Activated T-helper 1 cell treated with anti-CD3 and anti-CD28 coated beads, Interleukin-12 subunit alpha, Interleukin-12 subunit beta, Interleukin-2, Interleukin-4 antibody, amounts not matched to agents 30 ng/mL and 10 ng/mL and 1 ng/mL, durations not matched to agents 14 hours and 24 hours and 36 hours (primary cell): Measurements from ENCODE around the gene TF. TPM values are rescaled to one million over a fixed set of nuclear protein-coding genes. Genes with fewer than 3 reads are reported as not detected.
A peak's percentile ranks its signal among the peaks of the same experiment; 100 is the strongest.

Source experiments
- DNase-seq: peaks from one replicate; pipeline ENCODE4 v3.0.0; 2021; ENCODE audit warnings: low spot score
- H3K27ac Mint-ChIP-seq: one replicate; pipeline ENCODE4 v1.8.0; 2021; ENCODE audit warnings: mild to moderate bottlenecking, mixed read lengths
- H3K27me3 Mint-ChIP-seq: one replicate; pipeline ENCODE4 v1.8.0; 2022; ENCODE audit warnings: mild to moderate bottlenecking, moderate library complexity, mixed read lengths; ENCODE audit not compliant: insufficient read depth
- H3K36me3 Mint-ChIP-seq: one replicate; pipeline ENCODE4 v1.8.0; 2021; ENCODE audit warnings: low read depth, mixed read lengths
- H3K4me1 Mint-ChIP-seq: one replicate; pipeline ENCODE4 v1.8.0; 2021; ENCODE audit warnings: low read depth, mixed read lengths
- H3K4me3 Mint-ChIP-seq: one replicate; pipeline ENCODE4 v1.8.0; 2021; ENCODE audit warnings: mild to moderate bottlenecking, moderate library complexity, mixed read lengths
- H3K9me3 Mint-ChIP-seq: one replicate; pipeline ENCODE4 v1.8.0; 2021; ENCODE audit warnings: mixed read lengths
- intact Hi-C: fragments of 100-400 bp; cut with micrococcal nuclease; formaldehyde crosslinking; loops from one replicate; pipeline ENCODE4 v1.15.1; 2024
- total RNA-seq: library from RNA; stranded (reverse); gene quantifications from 2 replicates; pipeline ENCODE4 v1.2.3, GENCODE V29; 2022

TF gene
- total RNA-seq, 1 donor from 2014 or later: not detected

DNA sequence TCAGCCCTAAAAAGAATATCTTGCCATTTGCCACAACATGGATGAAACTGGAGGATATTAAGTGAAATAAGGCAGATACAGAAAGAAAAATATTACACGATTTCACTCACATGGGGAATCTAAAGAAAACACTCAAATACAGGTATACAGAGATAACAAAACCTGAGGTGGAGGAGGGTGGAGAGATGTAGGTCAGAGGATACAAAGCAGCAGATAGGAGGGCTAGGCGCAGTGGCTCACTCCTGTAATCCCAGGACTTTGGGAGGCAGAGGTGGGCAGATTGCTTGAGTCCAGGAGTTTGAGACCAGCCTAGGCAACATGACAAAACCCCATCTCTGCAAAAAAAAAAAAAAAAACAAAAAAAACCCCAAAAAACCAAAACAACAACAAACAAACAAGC is 36.3 kb downstream of the TF start:
- intact Hi-C loops: no loop called here
- H3K27ac Mint-ChIP-seq: no peak overlapping the region
- no peak for DNase-seq
- H3K9me3 Mint-ChIP-seq: no peaks in the 10 kb centered on the region
- no peak overlapping the region for H3K4me3 Mint-ChIP-seq
- no peaks in the 10 kb centered on the region for H3K36me3 Mint-ChIP-seq
- peaks cover 11% of the 10 kb centered on the region for H3K27me3 Mint-ChIP-seq
- no peaks in the 10 kb centered on the region for H3K4me1 Mint-ChIP-seq

- no peak for DNase-seq
- Mint-ChIP-seq H3K4me1 (no peaks in the 10 kb centered on the region), H3K4me3 (no peak overlapping the region), H3K27me3 (peaks cover 11% of the 10 kb centered on the region), H3K36me3 (no peaks in the 10 kb centered on the region), H3K9me3 (no peaks in the 10 kb centered on the region), H3K27ac (no peak overlapping the region)
- intact Hi-C loops: no loop called here
These were observed 37.6 kb downstream of the TF start for GRCh38 chr3:133783762-133784161.

GRCh38 chr3:133788024-133788423 is 41.8 kb downstream of the TF start:
- Mint-ChIP-seq H3K4me1 (no peaks in the 10 kb centered on the region), H3K4me3 (no peak overlapping the region), H3K9me3 (peaks cover 23% of the 10 kb centered on the region), H3K27ac (no peak overlapping the region), H3K36me3 (peaks cover 2% of the 10 kb centered on the region), H3K27me3 (peaks cover 6% of the 10 kb centered on the region)
- DNase-seq: no peak
- intact Hi-C loops: no loop called here

GRCh38 chr3:133792171-133792763 is 46.1 kb downstream of the TF start:
- H3K27ac Mint-ChIP-seq: no peak overlapping the region

GRCh38 chr3:133797396-133798105 is 51.4 kb downstream of the TF start:
- Mint-ChIP-seq H3K27me3 (peaks cover 21% of the 10 kb centered on the region), H3K36me3 (peaks cover 2% of the 10 kb centered on the region), H3K4me1 (no peaks in the 10 kb centered on the region), H3K9me3 (peaks cover 7% of the 10 kb centered on the region), H3K27ac (no peak overlapping the region), H3K4me3 (no peak overlapping the region)
- DNase-seq: no peak
- intact Hi-C loops: no loop called here

More at GRCh38 chr3:133792171-133792763, 46.1 kb downstream of the TF start:
- intact Hi-C loops: no loop called here
- H3K9me3 Mint-ChIP-seq: peaks cover 25% of the 10 kb centered on the region
- no peaks in the 10 kb centered on the region for H3K27me3 Mint-ChIP-seq
- no peak for DNase-seq
- no peak overlapping the region for H3K4me3 Mint-ChIP-seq
- peaks cover 2% of the 10 kb centered on the region for H3K36me3 Mint-ChIP-seq
- H3K4me1 Mint-ChIP-seq: no peaks in the 10 kb centered on the region

- no peak overlapping the region for H3K4me3 Mint-ChIP-seq
- no peaks in the 10 kb centered on the region for H3K36me3 Mint-ChIP-seq
- peaks cover 1% of the 10 kb centered on the region for H3K4me1 Mint-ChIP-seq
- intact Hi-C loops: no loop called here
- no peak overlapping the region for H3K27ac Mint-ChIP-seq
- no peaks in the 10 kb centered on the region for H3K9me3 Mint-ChIP-seq
- H3K27me3 Mint-ChIP-seq: peaks cover 25% of the 10 kb centered on the region
- no peak for DNase-seq
These were observed 53.8 kb downstream of the TF start for GRCh38 chr3:133799794-133800585.

DNA sequence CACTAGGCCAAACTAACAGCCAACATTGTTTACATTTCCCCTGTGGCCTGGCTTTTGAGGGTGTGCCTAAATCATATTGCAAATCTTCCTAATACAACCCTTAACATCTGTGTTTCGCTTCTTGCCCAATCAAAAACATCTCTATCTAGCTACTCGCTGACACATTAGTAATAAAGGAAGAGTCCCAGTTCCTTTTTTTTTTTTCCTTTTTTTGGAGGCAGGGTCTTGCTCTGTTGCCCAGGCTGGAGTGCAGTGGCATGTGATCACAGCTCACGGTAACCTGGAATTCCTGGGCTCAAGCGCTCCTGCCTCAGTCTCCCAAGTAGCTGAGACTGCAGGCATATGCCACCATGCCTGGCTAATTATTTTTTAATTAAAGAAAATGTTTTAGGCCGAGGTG is 57.3 kb downstream of the TF start:
- Mint-ChIP-seq H3K4me1 (peaks cover 28% of the 10 kb centered on the region), H3K9me3 (no peaks in the 10 kb centered on the region), H3K4me3 (no peak overlapping the region), H3K36me3 (peaks cover 14% of the 10 kb centered on the region), H3K27me3 (peaks cover 19% of the 10 kb centered on the region), H3K27ac (no peak overlapping the region)
- intact Hi-C loops: no loop called here
- no peak for DNase-seq

DNA sequence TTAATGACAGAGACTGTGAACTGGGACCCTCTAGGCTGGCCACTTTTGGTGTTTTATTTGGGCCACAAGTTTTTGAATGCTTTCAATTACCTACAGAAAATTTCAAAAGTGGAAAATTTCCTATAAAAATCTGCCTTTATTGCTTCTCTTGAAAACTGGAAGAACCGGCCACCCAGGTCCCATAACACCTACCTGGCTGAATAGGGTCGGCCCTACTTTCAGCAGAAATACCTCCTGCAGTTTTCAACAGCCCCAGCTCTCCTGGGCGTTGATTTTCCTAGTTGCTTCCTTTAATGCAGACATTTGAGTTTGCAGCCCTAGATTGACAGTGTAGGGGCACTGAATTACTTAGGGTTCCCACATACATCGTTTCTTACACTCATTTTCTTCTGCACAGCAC is 58.7 kb downstream of the TF start:
- peak overlapping the region; percentile 95 for H3K27ac Mint-ChIP-seq
- no peak for DNase-seq
- peaks cover 21% of the 10 kb centered on the region for H3K36me3 Mint-ChIP-seq
- H3K27me3 Mint-ChIP-seq: peaks cover 15% of the 10 kb centered on the region
- H3K9me3 Mint-ChIP-seq: no peaks in the 10 kb centered on the region
- H3K4me3 Mint-ChIP-seq: peak overlapping the region; percentile 99
- peaks cover 28% of the 10 kb centered on the region for H3K4me1 Mint-ChIP-seq
- intact Hi-C loops: loop anchor here (1.0 to 5.0 kb wide), 10 partner anchors 13 to 1388 kb away; partner anchors contain the start of genes CDV3, CEP63, DNAJC13 and NPHP3

GRCh38 chr3:133805384-133805701 is 59.1 kb downstream of the TF start:
- H3K27ac Mint-ChIP-seq: peak overlapping the region; percentile 95
- DNase-seq: no peak

DNA sequence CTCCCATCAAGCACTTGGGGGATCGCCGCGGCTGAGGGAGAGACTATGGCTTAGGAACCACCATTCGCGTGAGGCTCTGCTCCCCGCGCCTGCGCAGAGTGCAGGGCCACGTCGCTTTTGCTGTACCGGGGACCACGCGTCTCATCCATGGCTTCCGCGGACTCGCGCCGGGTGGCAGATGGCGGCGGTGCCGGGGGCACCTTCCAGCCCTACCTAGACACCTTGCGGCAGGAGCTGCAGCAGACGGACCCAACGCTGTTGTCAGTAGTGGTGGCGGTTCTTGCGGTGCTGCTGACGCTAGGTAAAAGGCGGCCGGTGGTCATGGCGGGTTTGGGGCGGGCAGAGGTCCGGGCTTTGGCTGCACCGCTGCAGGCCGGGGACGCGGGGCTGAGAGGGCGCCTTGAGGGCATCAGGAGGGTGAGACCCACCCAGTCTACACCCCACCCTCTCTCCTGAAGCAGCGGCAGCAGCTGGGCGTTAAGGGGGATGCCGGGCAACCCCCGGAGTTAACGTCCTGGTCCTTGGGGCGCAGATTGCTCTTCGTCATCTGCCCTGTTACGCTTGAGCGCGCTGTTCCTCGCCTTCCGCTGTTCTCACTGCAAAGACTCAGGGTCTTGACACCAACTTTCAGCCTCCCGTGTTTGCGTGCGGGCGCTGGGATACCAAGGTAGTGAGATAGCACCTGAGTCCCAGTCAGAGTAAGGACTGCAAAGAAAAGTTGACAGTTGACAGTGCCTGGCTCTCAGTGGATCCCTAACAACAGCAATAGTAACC is 59.7 kb downstream of the TF start, which contains the start of gene SRPRB:
Gene SRPRB, plus strand, starts transcription at position 114 of the 774 bp plus-strand sequence. Its CDS starts 34 bp downstream, at position 148.
- Mint-ChIP-seq H3K4me1 (peaks cover 28% of the 10 kb centered on the region), H3K9me3 (no peaks in the 10 kb centered on the region), H3K27me3 (peaks cover 7% of the 10 kb centered on the region), H3K27ac (peak within 1 kb of the TSS; percentile 95), H3K36me3 (peaks cover 28% of the 10 kb centered on the region), H3K4me3 (peak within 1 kb of the TSS; percentile 99)
- intact Hi-C loops: loop anchor here (1.0 to 5.0 kb wide), 10 partner anchors 12 to 1389 kb away; partner anchors contain the start of genes CDV3, CEP63, DNAJC13 and NPHP3
- peak; percentile 95 for DNase-seq

More at GRCh38 chr3:133805384-133805701, 59.1 kb downstream of the TF start:
- Mint-ChIP-seq H3K27me3 (peaks cover 11% of the 10 kb centered on the region), H3K4me1 (peaks cover 28% of the 10 kb centered on the region), H3K36me3 (peaks cover 25% of the 10 kb centered on the region), H3K9me3 (no peaks in the 10 kb centered on the region), H3K4me3 (peak overlapping the region; percentile 99)
- intact Hi-C loops: loop anchor here (1.0 to 5.0 kb wide), 10 partner anchors 13 to 1388 kb away; partner anchors contain the start of genes CDV3, CEP63, DNAJC13 and NPHP3

DNA sequence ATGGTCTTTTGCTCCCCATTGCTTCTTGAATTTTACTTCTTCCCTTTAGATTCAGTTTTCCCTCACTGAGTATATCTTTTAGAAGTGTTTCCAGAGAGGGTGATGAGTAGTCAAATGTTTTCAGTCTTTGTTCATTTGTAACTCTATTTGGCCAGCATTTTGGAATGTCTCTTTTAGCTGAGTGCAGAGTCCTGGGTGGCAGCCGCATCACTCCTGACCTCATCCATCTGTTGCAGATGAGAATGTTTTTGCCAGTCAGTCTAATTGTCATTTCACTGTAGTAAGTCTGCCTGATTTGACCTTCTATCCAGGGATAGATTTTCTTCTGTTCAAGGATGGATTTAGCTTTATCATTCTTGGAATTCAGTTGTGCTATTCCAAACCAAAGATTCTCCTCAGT is 66.7 kb downstream of the TF start:
- Mint-ChIP-seq H3K27ac (no peak overlapping the region), H3K27me3 (no peaks in the 10 kb centered on the region), H3K4me3 (no peak overlapping the region), H3K9me3 (no peaks in the 10 kb centered on the region), H3K4me1 (peaks cover 13% of the 10 kb centered on the region), H3K36me3 (peaks cover 47% of the 10 kb centered on the region)
- DNase-seq: no peak
- intact Hi-C loops: no loop called here

GRCh38 chr3:133815386-133815785 is 69.2 kb downstream of the TF start:
- Mint-ChIP-seq H3K9me3 (no peaks in the 10 kb centered on the region), H3K27ac (no peak overlapping the region), H3K4me3 (no peak overlapping the region), H3K27me3 (no peaks in the 10 kb centered on the region), H3K4me1 (peaks cover 8% of the 10 kb centered on the region), H3K36me3 (peaks cover 43% of the 10 kb centered on the region)
- intact Hi-C loops: no loop called here
- DNase-seq: no peak
